Measurements from ENCODE around the gene TSC22D4. TPM values are rescaled to one million over a fixed set of nuclear protein-coding genes. Genes with fewer than 3 reads are reported as not detected.
A peak's percentile ranks its signal among the peaks of the same experiment; 100 is the strongest.

The TSC22D4 gene
- total and polyA plus RNA-seq, 9 of the 15 experiments (the other 6 are each of a cell fraction or from before 2014, with no cell fraction given): 0.37 to 107 (median 28.7) TPM

GRCh38 chr7:100428199-100428966, 50.6 kb downstream of the TSC22D4 start, which contains the start of gene ZCWPW1 (continued):
- TF ChIP-seq PRPF4 (IDR thresholded peaks at IDR 0.05; ENCODE audit: insufficient read depth, low read depth, low read length, poor library complexity, severe bottlenecking) (peak; percentile 64), ADNP (tag; IDR thresholded peaks at IDR 0.05) (no peak), DIDO1 (tag; IDR thresholded peaks at IDR 0.05; ENCODE audit: low read depth) (peak; percentile 59; the same call in 1 of the 2 replicates), TAF7 (tag; IDR thresholded peaks at IDR 0.05) (peak; percentile 70; the same call in 1 of the 2 replicates), MCM3 (IDR thresholded peaks at IDR 0.05) (no peak), ZNF146 (CRISPR knock-in tag; IDR thresholded peaks at IDR 0.05; ENCODE audit: unreplicated experiment) (peak; percentile 9), TSC22D4 (tag; IDR thresholded peaks at IDR 0.05) (no peak), RBM39 (optimal IDR thresholded peaks at IDR 0.05; ENCODE audit: low read depth, low read length) (no peak), NFE2L1 (tag; IDR thresholded peaks at IDR 0.05; ENCODE audit: borderline replicate concordance, low read depth) (no peak), CHD4 (IDR thresholded peaks at IDR 0.05; ENCODE audit: insufficient read depth, insufficient replicate concordance, low read depth, low read length, poor library complexity, severe bottlenecking) (no peak), ZNF134 (CRISPR knock-in tag; conservative IDR thresholded peaks at IDR 0.05) (no peak), POLR3A (IDR thresholded peaks at IDR 0.05; ENCODE audit: borderline replicate concordance, extremely low read depth, insufficient read depth, insufficient read length) (no peak), MEF2A (IDR thresholded peaks at IDR 0.05; ENCODE audit: control insufficient read depth, low read depth, low read length) (peak; percentile 41; the same call in 1 of the 2 replicates), ZNF277 (CRISPR knock-in tag; IDR thresholded peaks at IDR 0.05; ENCODE audit: borderline replicate concordance) (no peak), BMI1 (IDR thresholded peaks at IDR 0.05; ENCODE audit: low read length) (no peak), GABPB1 (CRISPR knock-in tag; IDR thresholded peaks at IDR 0.05) (peak; percentile 85)
- TF ChIP-seq, protein P1, sequence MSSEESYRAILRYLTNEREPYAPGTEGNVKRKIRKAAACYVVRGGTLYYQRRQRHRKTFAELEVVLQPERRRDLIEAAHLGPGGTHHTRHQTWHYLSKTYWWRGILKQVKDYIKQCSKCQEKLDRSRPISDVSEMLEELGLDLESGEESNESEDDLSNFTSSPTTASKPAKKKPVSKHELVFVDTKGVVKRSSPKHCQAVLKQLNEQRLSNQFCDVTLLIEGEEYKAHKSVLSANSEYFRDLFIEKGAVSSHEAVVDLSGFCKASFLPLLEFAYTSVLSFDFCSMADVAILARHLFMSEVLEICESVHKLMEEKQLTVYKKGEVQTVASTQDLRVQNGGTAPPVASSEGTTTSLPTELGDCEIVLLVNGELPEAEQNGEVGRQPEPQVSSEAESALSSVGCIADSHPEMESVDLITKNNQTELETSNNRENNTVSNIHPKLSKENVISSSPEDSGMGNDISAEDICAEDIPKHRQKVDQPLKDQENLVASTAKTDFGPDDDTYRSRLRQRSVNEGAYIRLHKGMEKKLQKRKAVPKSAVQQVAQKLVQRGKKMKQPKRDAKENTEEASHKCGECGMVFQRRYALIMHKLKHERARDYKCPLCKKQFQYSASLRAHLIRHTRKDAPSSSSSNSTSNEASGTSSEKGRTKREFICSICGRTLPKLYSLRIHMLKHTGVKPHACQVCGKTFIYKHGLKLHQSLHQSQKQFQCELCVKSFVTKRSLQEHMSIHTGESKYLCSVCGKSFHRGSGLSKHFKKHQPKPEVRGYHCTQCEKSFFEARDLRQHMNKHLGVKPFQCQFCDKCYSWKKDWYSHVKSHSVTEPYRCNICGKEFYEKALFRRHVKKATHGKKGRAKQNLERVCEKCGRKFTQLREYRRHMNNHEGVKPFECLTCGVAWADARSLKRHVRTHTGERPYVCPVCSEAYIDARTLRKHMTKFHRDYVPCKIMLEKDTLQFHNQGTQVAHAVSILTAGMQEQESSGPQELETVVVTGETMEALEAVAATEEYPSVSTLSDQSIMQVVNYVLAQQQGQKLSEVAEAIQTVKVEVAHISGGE (CRISPR knock-in tag; IDR thresholded peaks at IDR 0.05): peak in 1 of 3 experiments; percentile 42; a peak in 1 of 6 replicates
- TF ChIP-seq, protein P2, sequence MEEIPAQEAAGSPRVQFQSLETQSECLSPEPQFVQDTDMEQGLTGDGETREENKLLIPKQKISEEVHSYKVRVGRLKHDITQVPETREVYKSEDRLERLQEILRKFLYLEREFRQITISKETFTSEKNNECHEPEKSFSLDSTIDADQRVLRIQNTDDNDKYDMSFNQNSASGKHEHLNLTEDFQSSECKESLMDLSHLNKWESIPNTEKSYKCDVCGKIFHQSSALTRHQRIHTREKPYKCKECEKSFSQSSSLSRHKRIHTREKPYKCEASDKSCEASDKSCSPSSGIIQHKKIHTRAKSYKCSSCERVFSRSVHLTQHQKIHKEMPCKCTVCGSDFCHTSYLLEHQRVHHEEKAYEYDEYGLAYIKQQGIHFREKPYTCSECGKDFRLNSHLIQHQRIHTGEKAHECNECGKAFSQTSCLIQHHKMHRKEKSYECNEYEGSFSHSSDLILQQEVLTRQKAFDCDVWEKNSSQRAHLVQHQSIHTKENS (CRISPR knock-in tag; IDR thresholded peaks at IDR 0.05): no peak
- TF ChIP-seq, protein P3, sequence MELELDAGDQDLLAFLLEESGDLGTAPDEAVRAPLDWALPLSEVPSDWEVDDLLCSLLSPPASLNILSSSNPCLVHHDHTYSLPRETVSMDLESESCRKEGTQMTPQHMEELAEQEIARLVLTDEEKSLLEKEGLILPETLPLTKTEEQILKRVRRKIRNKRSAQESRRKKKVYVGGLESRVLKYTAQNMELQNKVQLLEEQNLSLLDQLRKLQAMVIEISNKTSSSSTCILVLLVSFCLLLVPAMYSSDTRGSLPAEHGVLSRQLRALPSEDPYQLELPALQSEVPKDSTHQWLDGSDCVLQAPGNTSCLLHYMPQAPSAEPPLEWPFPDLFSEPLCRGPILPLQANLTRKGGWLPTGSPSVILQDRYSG (tag; conservative IDR thresholded peaks at IDR 0.05; ENCODE audit: low read depth): peak; percentile 55; the same call in 1 of the 2 replicates

Measured in K562 (cell line).